Measurements from ENCODE around the gene CIRBP. TPM values are rescaled to one million over a fixed set of nuclear protein-coding genes. Genes with fewer than 3 reads are reported as not detected.

CIRBP gene
- total and polyA plus RNA-seq, 2 of the 13 experiments (the other 11 are each of a cell fraction or from before 2014, with no cell fraction given): 133 to 140 TPM

- Histone ChIP-seq H4K20me1 (ENCODE audit: insufficient read depth, low read length) (no peaks in the 10 kb centered on the region), H3K9me3 (ENCODE audit: low read length) (no peaks in the 10 kb centered on the region), H3K79me2 (ENCODE audit: insufficient read depth, low read length) (peaks cover 8% of the 10 kb centered on the region), H2AFZ (ENCODE audit: low read length) (no peak overlapping the region), H3K4me1 (ENCODE audit: insufficient read depth, low read length) (peaks cover 30% of the 10 kb centered on the region), H3K27me3 (ENCODE audit: control insufficient read depth in 1 of 2, insufficient read depth in 2 of 2, low read length in 2 of 2) (no peaks in the 10 kb centered on the region; a peak in 1 of 5 replicates), H3K4me2 (ENCODE audit: low read depth, low read length) (no peak overlapping the region), H3K27ac (ENCODE audit: extremely low read length, insufficient read depth, low read length) (no peak overlapping the region), H3K4me3 (replicated peaks in 1 of 3; ENCODE audit: insufficient read depth in 1 of 3, low read depth in 2 of 3, low read length in 3 of 3) (no peak overlapping the region), H3K9ac (ENCODE audit: insufficient read depth, low read depth, low read length) (no peak overlapping the region), H3K36me3 (replicated peaks in 1 of 2; ENCODE audit: control insufficient read depth in 1 of 2, insufficient read depth in 2 of 2, low read length in 2 of 2) (peaks cover 2 to 9% of the 10 kb centered on the region in 2 experiments; a peak in 3 of 5 replicates)
- no peak for DNase-seq (ENCODE audit: low spot score)
- WGBS (ENCODE audit: low lambda C conversion rate): 62% methylated on average over 8 of the region's 15 CpGs
- ChIA-PET CTCF (ENCODE audit: low intra/inter-chr PET ratio, low total read pairs) (no interaction called here), POLR2A (interaction anchor here (2.5 to 3.5 kb wide), 2 partner anchors 12 to 174 kb away, joined by 7 to 61 read pairs; partner anchors contain the start of gene CIRBP)
- FAIRE-seq: no peak
- no TSS peak for BruUV-seq (replicated peaks)
- no peak for TF ChIP-seq NFRKB (IDR thresholded peaks at IDR 0.05)
- TF ChIP-seq GMEB2 (CRISPR knock-in tag; IDR thresholded peaks at IDR 0.05; ENCODE audit: low read depth): no peak
- TF ChIP-seq ZNF75D (CRISPR knock-in tag; IDR thresholded peaks at IDR 0.05; ENCODE audit: borderline replicate concordance): no peak
- TF ChIP-seq ZBTB8A (CRISPR knock-in tag; IDR thresholded peaks at IDR 0.05; ENCODE audit: borderline replicate concordance, low read depth): no peak
- TF ChIP-seq, protein P1, sequence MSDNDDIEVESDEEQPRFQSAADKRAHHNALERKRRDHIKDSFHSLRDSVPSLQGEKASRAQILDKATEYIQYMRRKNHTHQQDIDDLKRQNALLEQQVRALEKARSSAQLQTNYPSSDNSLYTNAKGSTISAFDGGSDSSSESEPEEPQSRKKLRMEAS (IDR thresholded peaks at IDR 0.05): no peak
- no peak for TF ChIP-seq SMYD3 (CRISPR knock-in tag; IDR thresholded peaks at IDR 0.05)
- no peak for ATAC-seq
- intact Hi-C loops (cut with micrococcal nuclease; ENCODE audit: unreplicated experiment): no loop called here
- in situ Hi-C loops (cut with HindIII; ENCODE audit: extremely low pct_ligation_motif_present, low pct_unique_long_range_greater_than_20kb): loop anchor here (5.0 kb wide), 2 partner anchors 36 to 91 kb away; no protein-coding TSS in a partner anchor
Observed at GRCh38 chr19:1281569-1282287, 12.6 kb downstream of the CIRBP start.

All from HepG2 (cell line).